Mononuclear cell (primary cell): ENCODE results near the gene SPATA19. TPM values are rescaled to one million over a fixed set of nuclear protein-coding genes. Genes with fewer than 3 reads are reported as not detected.

Experiments
- H3K27me3 ChIP-seq: 2 replicates; pipeline ENCODE4 v1.6.0; 2011; ENCODE audit warnings: low read length, control low read depth; ENCODE audit not compliant: insufficient read depth
- H3K4me1 ChIP-seq: 2 replicates; pipeline ENCODE4 v1.5.1; 2011; ENCODE audit warnings: mild to moderate bottlenecking, low read length, control low read depth; ENCODE audit not compliant: insufficient read depth
- H3K4me3 ChIP-seq: 2 replicates; pipeline ENCODE4 v1.5.1; 2011; ENCODE audit warnings: mild to moderate bottlenecking, low read length, moderate library complexity
- H3K9me3 ChIP-seq: 2 replicates; pipeline ENCODE4 v1.5.1; 2011; ENCODE audit warnings: low read depth, mild to moderate bottlenecking, control low read depth, low read length
- total RNA-seq: library from RNA; depleted of rRNA; stranded (reverse); fragments of >200 nt; gene quantifications from one replicate; pipeline ENCODE4 v1.2.3, GENCODE V29; 2012

Gene SPATA19
- total RNA-seq, 1 donor, result not detected

- H3K27me3 ChIP-seq, result no peaks in the 10 kb centered on the region
- no peak overlapping the region for H3K4me3 ChIP-seq
- no peaks in the 10 kb centered on the region for H3K4me1 ChIP-seq
- no peaks in the 10 kb centered on the region for H3K9me3 ChIP-seq
Observed at GRCh38 chr11:133816146-133816870, 29.0 kb downstream of the SPATA19 start.

GRCh38 chr11:133815636-133816035 is 29.7 kb downstream of the SPATA19 start:
- Histone ChIP-seq H3K9me3 (no peaks in the 10 kb centered on the region), H3K4me1 (no peaks in the 10 kb centered on the region), H3K4me3 (no peak overlapping the region), H3K27me3 (no peaks in the 10 kb centered on the region)

GRCh38 chr11:133814588-133815100 is 30.7 kb downstream of the SPATA19 start:
- no peaks in the 10 kb centered on the region for H3K9me3 ChIP-seq
- no peaks in the 10 kb centered on the region for H3K4me1 ChIP-seq
- no peak overlapping the region for H3K4me3 ChIP-seq
- no peaks in the 10 kb centered on the region for H3K27me3 ChIP-seq

- Histone ChIP-seq H3K9me3 (no peaks in the 10 kb centered on the region), H3K4me1 (no peaks in the 10 kb centered on the region), H3K4me3 (no peak overlapping the region), H3K27me3 (no peaks in the 10 kb centered on the region)
Observed at GRCh38 chr11:133811850-133812685, 33.2 kb downstream of the SPATA19 start.

GRCh38 chr11:133810766-133811165 is 34.5 kb downstream of the SPATA19 start:
- Histone ChIP-seq H3K4me3 (no peak overlapping the region), H3K9me3 (no peaks in the 10 kb centered on the region), H3K27me3 (no peaks in the 10 kb centered on the region), H3K4me1 (no peaks in the 10 kb centered on the region)

GRCh38 chr11:133809569-133810491 is 35.5 kb downstream of the SPATA19 start:
- H3K9me3 ChIP-seq, result no peaks in the 10 kb centered on the region
- H3K4me3 ChIP-seq, result no peak overlapping the region
- no peaks in the 10 kb centered on the region for H3K4me1 ChIP-seq
- no peaks in the 10 kb centered on the region for H3K27me3 ChIP-seq

GRCh38 chr11:133808393-133809140 is 36.7 kb downstream of the SPATA19 start:
- Histone ChIP-seq H3K9me3 (no peaks in the 10 kb centered on the region), H3K27me3 (no peaks in the 10 kb centered on the region), H3K4me1 (no peaks in the 10 kb centered on the region), H3K4me3 (no peak overlapping the region)

GRCh38 chr11:133803026-133803425 is 42.3 kb downstream of the SPATA19 start:
- no peaks in the 10 kb centered on the region for H3K4me1 ChIP-seq
- H3K27me3 ChIP-seq, result no peaks in the 10 kb centered on the region
- H3K4me3 ChIP-seq, result no peak overlapping the region
- H3K9me3 ChIP-seq, result no peaks in the 10 kb centered on the region

GRCh38 chr11:133801356-133801755 is 44.0 kb downstream of the SPATA19 start:
- Histone ChIP-seq H3K4me1 (no peaks in the 10 kb centered on the region), H3K27me3 (no peaks in the 10 kb centered on the region), H3K9me3 (no peaks in the 10 kb centered on the region), H3K4me3 (no peak overlapping the region)

GRCh38 chr11:133800666-133801065 is 44.6 kb downstream of the SPATA19 start:
- H3K4me3 ChIP-seq, result no peak overlapping the region
- no peaks in the 10 kb centered on the region for H3K4me1 ChIP-seq
- no peaks in the 10 kb centered on the region for H3K9me3 ChIP-seq
- H3K27me3 ChIP-seq, result no peaks in the 10 kb centered on the region

- H3K4me1 ChIP-seq, result no peaks in the 10 kb centered on the region
- no peak overlapping the region for H3K4me3 ChIP-seq
- no peaks in the 10 kb centered on the region for H3K27me3 ChIP-seq
- peaks cover 7% of the 10 kb centered on the region for H3K9me3 ChIP-seq
Observed at GRCh38 chr11:133797554-133797953, 47.8 kb downstream of the SPATA19 start.

- H3K4me1 ChIP-seq, result no peaks in the 10 kb centered on the region
- H3K27me3 ChIP-seq, result no peaks in the 10 kb centered on the region
- H3K9me3 ChIP-seq, result peaks cover 7% of the 10 kb centered on the region
- no peak overlapping the region for H3K4me3 ChIP-seq
Observed at GRCh38 chr11:133796043-133796795, 49.1 kb downstream of the SPATA19 start.

GRCh38 chr11:133795088-133795487 is 50.2 kb downstream of the SPATA19 start:
- H3K9me3 ChIP-seq, result peaks cover 7% of the 10 kb centered on the region
- no peaks in the 10 kb centered on the region for H3K4me1 ChIP-seq
- H3K27me3 ChIP-seq, result no peaks in the 10 kb centered on the region
- H3K4me3 ChIP-seq, result no peak overlapping the region
